ENCODE results near the gene DMD.
"Not testable (repeated sequence)": the region's sequence is repeated elsewhere in the genome, so short reads cannot be mapped to it uniquely, and the experiment has no call there.

Gene DMD

GRCh38 chrX:32839781-32840180 is 371.6 kb downstream of the DMD start:
- no peak for DNase-seq

- no peak for DNase-seq
These were observed 386.3 kb downstream of the DMD start for GRCh38 chrX:32825009-32825408.

- no peak for DNase-seq
These were observed 407.3 kb downstream of the DMD start for GRCh38 chrX:32804034-32804433.

- no peak for DNase-seq
These were observed 412.4 kb downstream of the DMD start for GRCh38 chrX:32798990-32799389.

GRCh38 chrX:32788936-32789335 is 422.4 kb downstream of the DMD start:
- no peak for DNase-seq

GRCh38 chrX:32780109-32780508 is 431.2 kb downstream of the DMD start:
- no peak for DNase-seq

GRCh38 chrX:32778965-32779364 is 432.4 kb downstream of the DMD start:
- DNase-seq: no peak

- DNase-seq: no peak
These were observed 436.4 kb downstream of the DMD start for GRCh38 chrX:32774966-32775365.

GRCh38 chrX:32749070-32749469 is 462.3 kb downstream of the DMD start:
- DNase-seq: no peak

- no peak for DNase-seq
These were observed 466.0 kb downstream of the DMD start for GRCh38 chrX:32745323-32745722.

- DNase-seq: no peak
These were observed 466.4 kb downstream of the DMD start for GRCh38 chrX:32744921-32745320.

- DNase-seq: no peak
These were observed 469.4 kb downstream of the DMD start for GRCh38 chrX:32741910-32742309.

- no peak for DNase-seq
These were observed 502.8 kb downstream of the DMD start for GRCh38 chrX:32708542-32708941.

GRCh38 chrX:32705385-32705784 is 506.0 kb downstream of the DMD start:
- not testable (repeated sequence) for DNase-seq

GRCh38 chrX:32687379-32687778 is 524.0 kb downstream of the DMD start:
- DNase-seq: no peak

GRCh38 chrX:32678487-32678886 is 532.9 kb downstream of the DMD start:
- no peak for DNase-seq

- no peak for DNase-seq
These were observed 538.2 kb downstream of the DMD start for GRCh38 chrX:32673193-32673592.

GRCh38 chrX:32662516-32662915 is 548.8 kb downstream of the DMD start:
- no peak for DNase-seq

GRCh38 chrX:32644476-32645245 is 566.7 kb downstream of the DMD start:
- no peak for DNase-seq

GRCh38 chrX:32642283-32642682 is 569.1 kb downstream of the DMD start:
- DNase-seq: no peak

GRCh38 chrX:32618154-32618553 is 593.2 kb downstream of the DMD start:
- no peak for DNase-seq

- no peak for DNase-seq
These were observed 596.6 kb downstream of the DMD start for GRCh38 chrX:32614707-32615106.

- no peak for DNase-seq
These were observed 612.2 kb downstream of the DMD start for GRCh38 chrX:32599156-32599555.

GRCh38 chrX:32598707-32599106 is 612.6 kb downstream of the DMD start:
- DNase-seq: no peak

GRCh38 chrX:32597777-32598176 is 613.6 kb downstream of the DMD start:
- no peak for DNase-seq

Measured in activated T-cell treated with anti-CD3 and anti-CD28 coated beads, Interleukin-2, amount 50 U/mL, for 48 hours (primary cell).